ENCODE measurements around the gene MYO1C.
"Not testable (repeated sequence)": the region's sequence is repeated elsewhere in the genome, so short reads cannot be mapped to it uniquely, and the experiment has no call there.

- not testable (repeated sequence) for TF ChIP-seq L3MBTL2 (conservative IDR thresholded peaks at IDR 0.05); LEF1 (IDR thresholded peaks at IDR 0.05; ENCODE audit: borderline replicate concordance); ELF4 (IDR thresholded peaks at IDR 0.05); CTBP1 (IDR thresholded peaks at IDR 0.05; ENCODE audit: borderline replicate concordance); FOXM1 (IDR thresholded peaks at IDR 0.05; ENCODE audit: borderline replicate concordance); SUZ12 (IDR thresholded peaks at IDR 0.05); FOXK2 (IDR thresholded peaks at IDR 0.05)
Measured at GRCh38 chr17:1450261-1450660, 42.2 kb downstream of the MYO1C start.

All from HEK293T (cell line).